Measurements from ENCODE around the gene DNAH9.

DNAH9 gene

DNA sequence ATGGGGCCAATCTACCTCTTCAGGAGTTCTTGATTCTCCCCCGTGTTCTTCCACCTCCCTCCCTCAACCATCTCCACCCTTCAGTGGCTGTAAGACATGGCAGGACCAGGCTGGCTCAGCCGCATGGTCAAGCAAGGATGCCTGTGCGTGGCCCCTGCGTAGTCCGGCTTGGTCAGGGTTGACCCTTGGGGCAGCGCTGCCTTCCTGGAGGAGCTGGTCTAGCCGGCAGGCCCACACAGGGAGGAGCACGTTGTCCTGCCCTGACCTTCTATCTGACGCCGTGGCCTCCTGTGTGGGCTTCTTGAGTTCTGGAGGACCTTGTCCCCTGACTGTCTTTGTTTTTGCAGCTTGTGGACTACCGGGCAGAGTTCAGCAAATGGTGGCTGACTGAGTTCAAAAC, 169.8 kb downstream of the DNAH9 start:
- Histone ChIP-seq H3K27me3 (ENCODE audit: control insufficient read depth, low read length) (no peaks in the 10 kb centered on the region), H3K27ac (ENCODE audit: low read depth, low read length) (no peak overlapping the region), H3K9me2 (replicated peaks; ENCODE audit: control insufficient read depth, low read length) (no peaks in the 10 kb centered on the region), H3K4me2 (ENCODE audit: low read length) (no peak overlapping the region), H3K4me1 (ENCODE audit: control insufficient read depth, low read length) (no peaks in the 10 kb centered on the region), H3K36me3 (ENCODE audit: control insufficient read depth, low read length) (no peaks in the 10 kb centered on the region), H4K20me1 (ENCODE audit: control insufficient read depth, insufficient read depth, low read depth, low read length) (no peaks in the 10 kb centered on the region), H3K79me2 (ENCODE audit: control insufficient read depth, low read length) (no peaks in the 10 kb centered on the region), H3F3A (ENCODE audit: control insufficient read depth, insufficient read depth) (no peaks in the 10 kb centered on the region), H3K9me3 (ENCODE audit: control insufficient read depth, insufficient read depth, low read length) (no peaks in the 10 kb centered on the region), H3K4me3 (ENCODE audit: low read length) (no peak overlapping the region)
- no peak for TF ChIP-seq CTCF (IDR thresholded peaks at IDR 0.05; ENCODE audit: low read depth, low read length, poor library complexity, severe bottlenecking)
- no peak for TF ChIP-seq EZH2phosphoT487 (IDR thresholded peaks at IDR 0.05; ENCODE audit: borderline replicate concordance, low read length)

DNA sequence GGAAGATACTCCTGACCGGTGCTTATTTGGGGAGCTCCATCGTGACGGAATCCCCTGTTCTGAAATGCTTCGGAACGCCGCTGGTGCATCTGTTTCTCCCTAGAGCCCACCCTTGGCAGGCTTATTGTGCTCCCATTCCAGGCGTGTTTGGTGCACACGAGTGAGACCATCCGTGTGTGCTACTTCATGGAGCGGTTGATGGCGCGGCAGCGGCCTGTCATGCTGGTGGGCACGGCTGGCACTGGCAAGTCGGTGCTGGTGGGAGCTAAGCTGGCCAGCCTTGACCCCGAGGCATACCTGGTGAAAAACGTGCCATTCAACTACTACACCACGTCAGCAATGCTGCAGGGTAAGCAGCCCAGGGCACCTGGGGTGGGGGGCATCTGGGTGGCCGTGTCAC, 170.7 kb downstream of the DNAH9 start:
- Histone ChIP-seq H3K4me3 (ENCODE audit: low read length) (no peak overlapping the region), H3K4me1 (ENCODE audit: control insufficient read depth, low read length) (no peaks in the 10 kb centered on the region), H3F3A (ENCODE audit: control insufficient read depth, insufficient read depth) (no peaks in the 10 kb centered on the region), H3K79me2 (ENCODE audit: control insufficient read depth, low read length) (no peaks in the 10 kb centered on the region), H3K9me2 (replicated peaks; ENCODE audit: control insufficient read depth, low read length) (no peaks in the 10 kb centered on the region), H3K4me2 (ENCODE audit: low read length) (no peak overlapping the region), H3K9me3 (ENCODE audit: control insufficient read depth, insufficient read depth, low read length) (no peaks in the 10 kb centered on the region), H3K27ac (ENCODE audit: low read depth, low read length) (no peak overlapping the region), H3K36me3 (ENCODE audit: control insufficient read depth, low read length) (no peaks in the 10 kb centered on the region), H4K20me1 (ENCODE audit: control insufficient read depth, insufficient read depth, low read depth, low read length) (no peaks in the 10 kb centered on the region), H3K27me3 (ENCODE audit: control insufficient read depth, low read length) (no peaks in the 10 kb centered on the region)
- TF ChIP-seq EZH2phosphoT487 (IDR thresholded peaks at IDR 0.05; ENCODE audit: borderline replicate concordance, low read length) (no peak), CTCF (IDR thresholded peaks at IDR 0.05; ENCODE audit: low read depth, low read length, poor library complexity, severe bottlenecking) (no peak)

DNA sequence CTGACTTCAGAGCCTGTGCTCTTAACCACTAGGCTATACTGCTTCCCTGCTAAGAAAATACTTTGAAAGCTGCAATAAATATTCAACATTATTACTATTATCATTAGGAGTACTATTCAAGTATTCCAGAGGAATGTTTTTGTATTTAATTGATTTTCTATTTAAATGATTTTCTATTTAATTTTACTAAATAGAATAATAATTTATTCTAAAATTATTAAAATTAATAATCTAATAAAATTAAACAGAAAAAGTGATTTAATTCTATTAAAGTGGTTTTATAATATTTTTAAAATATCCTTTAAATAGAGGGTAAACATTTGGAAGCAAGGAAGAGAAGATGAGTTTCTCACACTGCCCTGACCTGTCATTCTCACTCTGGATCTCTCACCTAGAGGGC, 173.8 kb downstream of the DNAH9 start:
- no peaks in the 10 kb centered on the region for H3K27me3 ChIP-seq (ENCODE audit: control insufficient read depth, low read length)

More for the DNA sequence above, 173.8 kb downstream of the DNAH9 start:
- no peak overlapping the region for H3K4me2 ChIP-seq (ENCODE audit: low read length)
- H3K9me3 ChIP-seq (ENCODE audit: control insufficient read depth, insufficient read depth, low read length): no peaks in the 10 kb centered on the region
- H3K27ac ChIP-seq (ENCODE audit: low read depth, low read length): no peak overlapping the region
- no peaks in the 10 kb centered on the region for H3K4me1 ChIP-seq (ENCODE audit: control insufficient read depth, low read length)
- H4K20me1 ChIP-seq (ENCODE audit: control insufficient read depth, insufficient read depth, low read depth, low read length): no peaks in the 10 kb centered on the region
- H3K36me3 ChIP-seq (ENCODE audit: control insufficient read depth, low read length): no peaks in the 10 kb centered on the region
- no peaks in the 10 kb centered on the region for H3K9me2 ChIP-seq (replicated peaks; ENCODE audit: control insufficient read depth, low read length)
- H3K79me2 ChIP-seq (ENCODE audit: control insufficient read depth, low read length): no peaks in the 10 kb centered on the region
- TF ChIP-seq CTCF (IDR thresholded peaks at IDR 0.05; ENCODE audit: low read depth, low read length, poor library complexity, severe bottlenecking): no peak
- TF ChIP-seq EZH2phosphoT487 (IDR thresholded peaks at IDR 0.05; ENCODE audit: borderline replicate concordance, low read length): no peak
- no peaks in the 10 kb centered on the region for H3F3A ChIP-seq (ENCODE audit: control insufficient read depth, insufficient read depth)
- no peak overlapping the region for H3K4me3 ChIP-seq (ENCODE audit: low read length)

Data from DOHH2 (cell line).